ENCODE data around the gene RFC5.
"Not testable (repeated sequence)": the region's sequence is repeated elsewhere in the genome, so short reads cannot be mapped to it uniquely, and the experiment has no call there.

The RFC5 gene

DNA sequence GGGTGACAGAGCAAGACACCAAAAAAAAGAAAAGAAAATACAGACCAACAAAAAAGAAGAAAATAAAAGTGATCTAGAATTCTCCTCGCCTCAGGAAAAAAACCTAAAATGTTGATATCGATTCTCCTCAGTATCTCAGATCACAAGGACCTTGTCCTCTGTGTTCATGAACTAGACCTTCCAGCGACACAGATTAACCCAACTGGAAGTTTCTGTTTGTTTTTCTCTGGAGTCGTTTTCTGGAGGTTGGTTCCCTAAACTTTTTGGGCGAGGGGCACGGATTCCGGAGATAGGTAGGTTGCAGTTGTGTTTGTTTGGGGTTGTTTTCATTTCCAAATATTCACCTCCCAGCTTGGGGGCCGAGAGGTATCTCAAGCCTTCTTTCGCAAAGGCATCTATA is 559 bp upstream of the RFC5 start:
- DNase-seq (ENCODE audit: low spot score) = no peak

DNA sequence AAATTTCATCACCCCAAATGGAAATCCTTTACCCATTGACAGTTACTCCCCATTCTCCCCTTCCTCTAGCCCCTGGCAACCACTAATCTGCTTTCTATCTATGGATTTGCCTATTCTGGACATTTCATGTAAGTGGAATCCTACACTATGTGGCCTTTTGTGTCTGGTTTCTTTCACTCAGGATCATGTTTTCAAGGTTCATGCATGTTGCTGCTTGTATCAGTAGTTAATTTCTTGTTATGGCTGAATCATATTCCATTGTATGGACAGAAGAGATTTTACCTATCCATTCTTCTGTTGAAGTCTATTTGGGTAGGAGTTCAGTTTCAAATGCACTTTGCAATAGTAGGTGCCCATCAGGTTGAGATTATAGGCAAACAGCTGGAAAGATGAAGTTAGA is 1.4 kb downstream of the RFC5 start:
- DNase-seq (ENCODE audit: low spot score) = no peak

DNA sequence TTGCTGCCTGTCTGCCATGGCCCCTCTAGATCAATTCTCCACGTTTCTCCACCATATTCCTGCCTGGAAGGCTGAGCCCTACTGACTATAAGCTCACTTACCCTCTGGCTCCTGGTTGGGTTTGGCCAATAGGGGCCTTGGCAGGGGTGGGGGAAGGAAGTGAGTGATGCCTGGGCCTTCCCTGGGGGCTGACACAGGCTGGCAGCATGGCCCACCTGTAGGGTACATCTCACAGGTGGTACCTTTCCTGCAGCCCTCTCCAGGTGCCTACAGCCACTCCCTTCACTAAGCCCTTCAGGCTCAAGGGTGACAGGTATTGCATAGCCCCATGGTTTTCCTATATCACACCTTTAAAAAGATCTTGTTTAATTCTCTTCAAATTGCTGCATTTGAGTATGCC is 3.5 kb downstream of the RFC5 start:
- DNase-seq (ENCODE audit: low spot score) = no peak

DNA sequence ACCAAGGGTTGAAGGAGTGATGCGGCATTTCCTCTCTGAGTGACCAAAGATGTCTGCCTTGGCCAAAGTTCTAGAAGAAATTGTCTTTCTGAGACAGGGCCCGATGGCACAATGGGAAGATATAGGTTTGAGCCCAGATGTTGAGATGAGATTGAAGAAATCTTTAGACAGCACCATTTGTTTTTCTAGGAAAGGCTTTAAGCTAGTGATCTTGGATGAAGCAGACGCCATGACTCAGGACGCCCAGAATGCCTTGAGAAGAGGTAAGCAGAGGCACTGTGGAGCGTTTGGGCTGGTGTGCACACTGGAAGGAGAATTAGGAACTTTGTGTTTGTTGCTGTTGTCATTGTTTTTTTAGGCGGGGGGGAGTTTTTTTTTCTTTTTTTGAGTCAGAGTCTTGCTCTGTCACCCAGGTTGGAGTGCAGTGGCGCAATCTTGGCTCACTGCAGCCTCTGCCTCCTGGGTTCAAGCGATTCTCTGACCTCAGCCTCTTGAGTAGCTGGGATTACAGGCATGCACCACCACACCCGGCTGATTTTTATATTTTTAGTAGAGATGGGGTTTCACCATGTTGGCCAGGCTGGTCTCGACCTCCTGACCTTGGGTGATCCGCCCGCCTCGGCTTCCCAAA is 5.7 kb downstream of the RFC5 start:
- not testable (repeated sequence) for DNase-seq (ENCODE audit: low spot score)

DNA sequence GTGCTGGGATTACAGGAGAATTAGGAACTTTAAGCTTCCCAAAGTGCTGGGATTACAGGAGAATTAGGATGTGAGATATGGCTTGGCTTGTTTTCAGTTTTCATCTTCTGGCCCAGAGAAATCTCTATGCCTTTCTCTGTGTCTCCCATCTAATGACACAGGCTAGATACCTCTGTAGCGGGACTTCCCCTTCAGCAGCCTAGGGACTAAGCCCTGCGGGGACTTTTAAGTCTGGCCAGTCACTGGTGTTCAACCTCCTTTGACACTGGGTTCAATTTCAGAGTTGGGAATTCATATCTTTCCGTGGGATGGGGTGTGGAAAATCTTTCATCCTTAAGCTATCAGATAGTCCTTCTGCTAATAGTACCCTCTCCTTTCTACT is 6.2 kb downstream of the RFC5 start:
- DNase-seq (ENCODE audit: low spot score) = no peak

DNA sequence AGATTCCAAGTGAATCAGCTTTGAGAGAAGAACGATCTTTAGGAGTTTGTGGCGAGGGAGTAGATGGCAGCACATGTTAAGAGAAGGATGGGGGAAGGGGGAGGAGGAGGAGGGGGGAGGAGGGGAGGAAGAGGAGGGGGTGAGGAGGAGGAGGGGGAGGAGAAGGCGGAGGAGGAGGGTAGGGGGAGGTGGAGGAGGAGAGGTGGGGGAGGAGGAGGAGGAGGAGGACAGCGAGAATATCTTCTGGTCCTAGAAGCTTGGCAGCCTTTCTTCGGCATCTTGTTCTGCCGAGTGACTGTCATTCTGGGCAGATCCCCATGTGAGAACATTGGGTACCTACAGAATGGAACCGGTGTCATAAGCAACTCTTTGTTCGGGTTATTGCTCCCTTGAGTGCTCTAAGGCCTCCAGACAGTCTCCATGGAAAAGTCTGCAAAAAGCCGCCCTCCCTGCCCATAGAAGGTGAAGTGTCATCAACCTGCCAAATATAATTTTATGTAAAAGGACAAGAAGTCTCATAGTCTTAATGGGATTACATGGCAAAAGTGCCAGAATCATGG is 6.9 kb downstream of the RFC5 start:
- DNase-seq (ENCODE audit: low spot score) = no peak

DNA sequence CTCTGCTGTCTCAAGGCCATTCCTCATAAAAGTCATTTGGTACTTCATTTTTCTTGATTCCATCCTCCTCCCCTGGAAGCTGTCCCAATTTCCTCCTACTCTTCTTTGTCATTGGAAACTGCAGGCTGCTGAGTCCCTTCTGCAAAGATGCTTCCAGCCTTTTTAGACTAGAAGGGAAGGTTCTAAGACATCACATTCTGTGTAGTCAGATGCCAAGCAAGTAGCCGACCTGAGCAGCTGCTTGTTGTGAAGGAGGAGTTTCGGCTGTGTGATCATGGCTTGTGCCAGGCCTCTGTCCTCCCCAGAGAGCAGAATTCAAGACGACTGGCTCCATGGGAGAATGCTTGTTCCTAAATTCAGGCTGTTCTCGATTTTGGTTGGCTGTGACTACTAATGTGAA is 8.7 kb downstream of the RFC5 start:
- no peak for DNase-seq (ENCODE audit: low spot score)

DNA sequence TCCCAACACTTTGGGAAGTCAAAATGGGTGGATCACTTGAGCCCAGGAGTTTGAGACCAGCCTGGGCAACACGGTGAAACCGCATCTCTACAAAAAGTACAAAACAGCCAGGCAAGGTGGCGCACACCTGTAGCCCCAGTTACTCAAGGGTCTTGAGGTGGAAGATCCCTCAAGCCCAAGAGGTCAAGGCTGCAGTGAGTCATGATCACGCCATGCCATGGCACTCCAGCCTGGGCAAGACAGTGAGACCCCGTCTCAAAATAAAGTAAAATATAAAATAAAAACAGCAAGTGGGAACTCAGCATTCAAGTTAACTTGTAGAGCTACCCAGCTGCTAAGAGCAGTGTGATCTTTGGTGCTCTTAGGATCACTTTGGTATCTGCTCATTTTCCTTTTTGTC is 12.7 kb downstream of the RFC5 start:
- DNase-seq (ENCODE audit: low spot score) = no peak

DNA sequence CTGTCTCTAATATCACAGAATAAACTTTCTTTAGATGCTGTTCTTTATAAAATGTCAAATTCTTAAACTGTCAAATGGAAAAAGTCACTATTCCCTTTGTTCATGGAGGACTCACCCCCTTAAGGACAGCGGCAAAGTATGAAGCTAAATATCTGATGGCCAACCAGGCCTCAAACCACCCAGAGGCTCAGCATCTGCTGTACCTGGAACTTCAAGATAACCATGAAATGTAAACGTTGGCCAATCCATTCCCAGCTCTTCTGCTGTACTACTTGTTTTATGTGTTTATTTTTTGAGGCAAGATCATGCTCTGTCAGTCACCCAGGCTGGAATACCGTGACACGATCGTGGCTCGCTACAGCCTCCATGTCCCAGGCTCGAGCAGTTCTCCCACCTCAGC is 15.7 kb downstream of the RFC5 start:
- no peak for DNase-seq (ENCODE audit: low spot score)

DNA sequence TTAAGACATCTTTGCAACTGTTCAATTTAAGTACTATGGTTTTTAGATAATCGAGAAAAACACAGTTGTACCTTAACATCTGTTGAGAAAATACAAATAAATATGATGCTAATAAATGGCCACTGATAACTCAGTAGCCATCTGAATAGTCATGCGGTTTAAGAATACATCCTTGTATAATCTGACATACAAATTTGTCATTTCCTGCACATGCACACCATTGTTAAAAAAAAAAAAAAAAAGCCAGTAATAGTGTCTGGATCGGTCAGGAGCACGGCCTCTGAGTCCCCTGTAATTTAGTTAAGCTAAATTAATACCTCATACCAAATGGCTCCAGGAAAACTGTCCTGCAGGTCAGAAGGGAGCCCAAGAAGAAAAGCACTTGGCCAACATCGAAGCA is 16.8 kb downstream of the RFC5 start:
- DNase-seq (ENCODE audit: low spot score) = no peak

DNA sequence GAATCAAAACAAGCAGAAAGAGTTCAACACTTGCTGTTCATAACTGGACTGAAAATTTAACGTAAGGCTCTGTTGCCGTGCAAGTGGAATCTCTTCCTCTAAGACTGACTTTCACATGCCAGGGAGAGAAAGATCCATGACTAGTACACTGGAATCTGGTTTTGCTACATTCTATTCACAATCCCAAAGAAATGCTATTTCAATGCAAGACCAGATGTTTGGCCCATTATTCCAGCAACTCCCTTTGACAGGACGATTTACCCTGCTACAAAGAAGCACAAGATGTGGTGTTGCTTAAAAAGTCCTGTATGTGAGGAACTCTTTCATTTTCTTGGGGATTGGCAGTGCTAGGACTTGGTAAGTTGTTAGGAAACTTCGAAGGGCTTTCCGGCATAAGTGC is 17.4 kb downstream of the RFC5 start:
- no peak for DNase-seq (ENCODE audit: low spot score)

DNA sequence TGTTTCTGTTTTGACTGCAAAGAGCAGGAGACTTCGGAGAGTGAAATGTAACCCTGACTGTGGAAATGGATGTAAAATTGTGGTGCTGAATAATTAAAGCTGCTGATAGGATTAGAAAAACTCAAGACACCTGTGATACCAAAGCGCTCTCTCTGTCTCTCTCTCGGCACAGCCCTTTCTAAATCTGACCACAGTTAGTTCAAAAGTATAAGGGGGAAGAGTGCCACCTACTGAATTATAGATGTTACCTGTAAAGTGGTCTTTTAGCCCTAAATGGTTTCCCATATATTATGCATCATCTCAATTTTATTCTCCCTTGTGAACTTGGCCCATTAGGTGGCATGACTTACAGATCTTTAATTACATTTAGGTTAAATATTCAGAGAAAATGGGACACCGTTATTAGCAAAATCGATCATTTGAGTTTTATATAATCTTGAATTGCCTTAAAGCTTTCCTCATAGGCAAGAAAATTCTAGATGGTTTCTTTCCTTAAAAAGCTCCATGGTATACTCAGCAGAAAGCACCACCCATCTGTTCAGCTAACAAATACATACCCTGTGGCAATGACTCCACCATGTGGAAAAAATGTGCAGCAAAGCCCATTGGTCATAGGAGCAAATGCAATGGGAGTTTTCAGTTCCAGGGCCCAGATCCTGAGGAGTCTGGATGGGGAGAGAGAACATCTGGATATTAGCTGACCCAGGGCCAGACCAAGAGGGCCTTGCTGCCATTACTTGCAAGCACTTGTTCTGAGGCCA is 18.1 kb downstream of the RFC5 start:
- no peak for DNase-seq (ENCODE audit: low spot score)

DNA sequence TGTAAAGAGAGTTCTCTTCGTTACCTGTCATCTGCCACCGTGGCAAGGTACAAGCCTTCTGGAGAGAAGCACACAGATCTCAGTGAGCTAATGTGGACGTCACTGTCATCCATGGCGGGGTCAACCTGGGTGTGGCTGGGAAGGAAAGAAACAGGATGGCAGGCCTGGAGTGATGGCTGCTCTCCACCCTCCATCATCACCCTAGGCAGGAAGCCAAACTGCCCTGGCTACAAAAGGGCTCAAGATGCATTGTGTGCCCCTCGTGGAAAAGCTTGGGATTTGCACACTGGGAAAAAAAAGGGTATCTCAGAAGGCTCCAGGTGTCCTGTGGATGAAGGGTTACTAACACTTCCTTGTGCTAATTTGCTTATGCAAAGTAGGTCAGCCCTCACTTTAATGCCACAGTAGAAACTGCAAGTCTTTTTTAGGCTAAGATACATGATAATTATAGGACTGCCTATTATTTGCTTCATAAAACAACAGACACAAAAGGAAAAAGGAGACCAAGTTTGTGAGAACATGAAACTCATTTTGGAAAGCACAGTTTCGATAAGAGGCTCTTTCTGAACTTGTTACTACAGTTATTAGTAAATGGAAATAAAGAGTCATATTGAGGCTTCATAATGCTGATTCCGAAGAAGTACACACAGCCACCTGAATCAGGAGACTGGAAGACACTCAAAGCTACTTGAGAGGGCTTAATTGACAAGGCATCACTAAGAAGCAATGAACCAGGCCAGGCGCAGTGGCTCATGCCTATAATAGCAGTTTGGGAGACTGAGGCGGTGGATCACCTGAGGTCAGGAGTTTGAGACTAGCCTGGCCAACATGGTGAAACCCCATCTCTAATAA is 18.9 kb downstream of the RFC5 start:
- no peak for DNase-seq (ENCODE audit: low spot score)

DNA sequence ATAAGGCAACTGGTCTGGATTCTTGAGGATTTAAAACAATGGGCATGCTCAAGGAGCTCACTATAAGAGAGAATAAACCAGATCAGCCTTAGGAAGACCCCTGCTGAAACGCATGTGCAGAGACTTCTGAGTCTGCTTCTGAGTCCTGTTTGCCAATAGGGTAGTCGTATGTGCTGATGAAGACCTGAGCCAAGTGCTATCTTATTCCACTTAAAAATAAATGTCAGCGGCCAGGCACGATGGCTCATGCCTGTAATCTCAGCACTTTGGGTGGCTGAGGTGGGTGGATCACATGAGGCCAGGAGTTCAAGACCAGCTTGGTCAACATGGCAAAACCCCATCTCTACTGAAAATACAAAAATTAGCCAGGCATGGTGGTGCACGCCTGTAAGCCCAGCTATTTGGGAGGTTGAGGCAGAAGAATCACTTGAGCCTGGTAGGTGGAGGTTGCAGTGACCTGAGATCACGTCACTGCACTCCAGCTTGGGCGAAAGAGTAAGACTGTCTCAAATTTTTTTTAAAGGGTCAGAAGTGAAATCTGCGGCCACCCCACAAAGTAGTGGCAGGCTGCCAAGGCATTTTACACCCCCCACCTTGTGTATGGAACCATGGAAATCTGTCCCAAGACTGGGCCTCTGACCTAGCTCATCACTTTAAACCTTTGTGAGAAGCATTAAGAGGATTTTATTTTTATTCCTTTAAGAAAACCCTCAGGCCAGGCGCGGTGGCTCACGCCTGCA is 20.3 kb downstream of the RFC5 start:
- DNase-seq (ENCODE audit: low spot score) = no peak

DNA sequence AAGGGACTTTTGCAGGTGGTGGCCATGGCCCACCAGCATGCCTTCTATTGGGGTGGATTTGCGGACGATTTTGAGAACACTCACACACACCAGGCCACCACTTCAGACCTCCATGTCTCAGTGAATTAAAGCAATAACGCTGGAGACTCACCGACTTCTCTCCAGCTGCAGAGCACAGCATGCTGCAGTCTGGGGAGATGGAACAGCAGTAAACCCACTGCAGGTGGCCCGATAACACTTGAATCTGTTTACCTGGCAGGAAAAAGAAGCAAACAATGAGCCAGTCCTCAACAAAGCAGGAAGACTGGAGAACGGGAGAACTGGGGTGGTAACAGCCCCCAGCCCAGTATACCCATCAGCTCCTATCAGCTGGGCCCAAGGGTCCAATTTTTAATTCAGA is 21.6 kb downstream of the RFC5 start:
- no peak for DNase-seq (ENCODE audit: low spot score)

DNA sequence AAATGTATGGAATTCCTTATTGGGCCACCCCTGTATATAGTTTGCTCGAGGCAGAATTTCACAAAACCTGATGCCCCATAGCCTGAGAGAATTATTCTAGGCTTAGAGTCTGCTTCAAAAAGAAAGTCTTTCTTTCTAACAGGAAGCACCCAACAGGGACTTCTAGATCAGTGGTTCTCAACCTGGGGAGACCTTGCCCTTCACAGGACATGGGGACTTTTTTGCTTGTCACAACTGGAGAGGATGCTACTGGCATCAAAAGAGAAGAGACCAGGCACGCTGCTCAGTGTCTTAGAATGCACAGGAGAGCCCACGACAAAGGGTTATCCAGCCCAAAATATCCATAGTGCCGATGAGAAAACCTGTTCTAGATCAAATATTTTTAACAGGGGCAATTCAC is 25.6 kb downstream of the RFC5 start:
- DNase-seq (ENCODE audit: low spot score) = no peak

DNA sequence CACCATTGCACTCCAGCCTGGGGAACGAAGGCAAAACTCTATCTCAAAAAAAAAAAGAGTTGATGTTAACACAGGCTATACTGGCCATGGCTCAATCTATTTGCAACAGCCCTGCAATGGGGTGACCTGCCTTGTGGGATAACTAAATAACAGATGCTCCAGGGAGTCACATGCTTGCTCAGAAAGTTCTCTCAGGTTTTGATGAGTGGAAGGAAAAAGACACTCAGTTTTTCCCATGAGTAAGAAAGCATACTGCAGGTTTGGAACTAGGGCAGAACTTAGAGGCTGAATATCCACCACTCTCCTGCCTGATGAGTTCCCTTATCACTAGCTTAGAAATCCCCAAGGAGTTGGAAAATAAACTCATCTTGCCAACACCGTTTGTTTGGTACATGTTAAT is 27.6 kb downstream of the RFC5 start:
- no peak for DNase-seq (ENCODE audit: low spot score)

DNA sequence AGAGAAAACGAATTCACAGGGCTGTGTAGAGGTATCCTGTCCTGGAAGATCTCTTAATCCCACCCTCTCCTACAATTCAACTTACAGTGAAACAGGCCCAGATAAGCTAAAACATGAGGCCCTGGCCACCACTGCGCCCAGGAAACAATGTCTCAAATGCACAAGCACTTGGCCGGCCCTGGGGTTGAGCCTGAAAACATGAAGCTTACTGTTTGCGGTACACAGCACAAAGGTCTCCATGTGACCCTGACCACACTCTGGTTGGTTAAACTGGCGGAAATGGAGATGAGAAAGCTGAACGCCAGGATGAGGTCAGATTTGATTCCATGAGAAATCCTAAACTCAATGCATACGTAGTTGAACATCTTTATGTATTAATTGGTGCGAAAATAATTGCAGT is 28.1 kb downstream of the RFC5 start:
- DNase-seq (ENCODE audit: low spot score) = no peak

DNA sequence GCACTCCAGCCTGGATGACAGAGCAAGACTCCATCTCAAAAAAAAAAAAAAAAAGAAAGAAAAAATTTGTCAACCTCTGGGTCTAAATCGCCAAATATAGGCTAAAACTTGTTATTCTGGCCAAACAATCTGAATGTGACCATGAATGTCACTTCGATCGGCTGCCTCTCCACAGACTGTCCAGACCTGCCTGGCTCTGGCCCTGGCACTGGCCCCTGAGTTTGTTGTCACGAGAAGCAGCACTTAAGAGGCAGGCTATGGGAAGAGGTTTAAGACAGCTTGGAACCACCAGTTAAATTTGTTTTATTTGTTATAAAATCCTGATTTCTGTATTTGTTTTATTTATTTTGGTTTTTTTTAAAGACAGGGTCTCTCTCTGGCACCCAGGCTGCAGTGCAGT is 29.9 kb downstream of the RFC5 start:
- DNase-seq (ENCODE audit: low spot score) = no peak

DNA sequence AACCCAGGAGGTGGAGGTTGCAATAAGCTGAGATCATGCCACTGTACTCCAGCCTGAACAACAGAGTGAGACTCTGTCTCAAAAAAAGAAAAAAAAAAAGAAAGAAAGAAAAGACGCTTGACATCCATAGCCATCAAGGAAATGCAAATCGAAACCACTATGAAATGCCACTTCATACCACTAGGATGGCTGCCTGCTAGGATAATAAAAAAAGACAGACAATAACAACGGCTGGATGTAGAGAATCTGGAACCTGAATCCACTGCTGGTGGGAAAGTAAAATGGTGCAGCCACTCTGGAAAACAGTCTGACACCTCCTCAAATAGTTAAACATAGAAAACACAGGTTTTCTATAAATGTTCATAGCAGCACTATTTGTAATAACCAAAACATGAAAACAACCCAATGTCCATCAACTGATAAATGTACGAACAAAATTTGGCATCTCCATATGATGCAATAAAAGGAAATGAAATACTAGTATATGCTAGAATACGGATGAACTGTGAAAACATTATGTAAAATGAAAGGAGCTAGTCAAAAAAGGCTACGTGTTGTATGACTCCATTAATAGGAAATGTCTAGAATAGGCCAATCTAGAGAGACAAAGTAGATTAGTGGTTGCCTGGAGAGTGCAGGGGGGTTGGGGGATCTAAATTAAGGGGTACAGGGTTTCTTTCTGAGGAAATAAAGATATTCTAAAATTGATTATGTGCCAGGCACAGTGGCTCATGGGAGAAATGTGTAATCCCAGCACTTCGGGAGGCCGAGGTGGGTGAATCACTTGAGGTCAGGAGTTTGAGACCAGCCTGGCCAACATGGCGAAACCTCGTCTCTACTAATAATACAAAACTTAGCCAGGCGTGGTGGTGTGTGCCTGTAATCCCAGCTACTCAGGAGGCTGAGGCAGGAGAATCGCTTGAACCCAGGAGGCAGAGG is 34.7 kb downstream of the RFC5 start:
- DNase-seq (ENCODE audit: low spot score) = no peak
